DOHH2 (cell line): ENCODE results near the gene CACNA2D3.

Source experiments
- EZH2phosphoT487 ChIP-seq: fragments of 200-600 bp; sonication (generic); IDR thresholded peaks from 2 replicates; pipeline ENCODE4 v1.6.1; 2017; ENCODE audit warnings: borderline replicate concordance, mild to moderate bottlenecking, antibody characterized with exemption, low read length, moderate library complexity, mixed read lengths
- TF ChIP-seq, protein P1 (sequence below): fragments of 200-600 bp; sonication (generic); IDR thresholded peaks from one replicate; pipeline ENCODE4 v1.5.1; 2014; ENCODE audit warnings: antibody characterized with exemption, mild to moderate bottlenecking, low read depth, low read length; ENCODE audit not compliant: poor library complexity, severe bottlenecking

DNA sequence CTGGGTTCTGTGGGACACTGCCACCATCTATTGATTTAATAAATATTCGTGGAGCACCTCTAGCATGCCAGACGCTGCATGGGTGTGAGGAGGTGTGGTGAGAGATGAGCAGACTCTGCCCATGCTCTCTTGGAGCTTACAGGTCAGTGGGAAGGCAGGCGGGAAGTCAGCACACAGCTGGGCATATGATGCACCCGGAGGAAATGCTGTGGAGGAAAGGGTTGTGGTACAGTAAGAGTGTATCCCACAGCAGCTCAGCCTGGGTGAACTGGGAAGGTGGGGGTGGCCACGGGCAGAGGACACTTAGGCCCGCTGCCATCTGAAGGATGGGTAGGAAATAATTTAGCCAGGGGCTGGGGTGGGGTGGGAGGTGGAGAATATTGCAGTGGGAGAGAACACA, 392.1 kb downstream of the CACNA2D3 start:
- TF ChIP-seq, protein P1, sequence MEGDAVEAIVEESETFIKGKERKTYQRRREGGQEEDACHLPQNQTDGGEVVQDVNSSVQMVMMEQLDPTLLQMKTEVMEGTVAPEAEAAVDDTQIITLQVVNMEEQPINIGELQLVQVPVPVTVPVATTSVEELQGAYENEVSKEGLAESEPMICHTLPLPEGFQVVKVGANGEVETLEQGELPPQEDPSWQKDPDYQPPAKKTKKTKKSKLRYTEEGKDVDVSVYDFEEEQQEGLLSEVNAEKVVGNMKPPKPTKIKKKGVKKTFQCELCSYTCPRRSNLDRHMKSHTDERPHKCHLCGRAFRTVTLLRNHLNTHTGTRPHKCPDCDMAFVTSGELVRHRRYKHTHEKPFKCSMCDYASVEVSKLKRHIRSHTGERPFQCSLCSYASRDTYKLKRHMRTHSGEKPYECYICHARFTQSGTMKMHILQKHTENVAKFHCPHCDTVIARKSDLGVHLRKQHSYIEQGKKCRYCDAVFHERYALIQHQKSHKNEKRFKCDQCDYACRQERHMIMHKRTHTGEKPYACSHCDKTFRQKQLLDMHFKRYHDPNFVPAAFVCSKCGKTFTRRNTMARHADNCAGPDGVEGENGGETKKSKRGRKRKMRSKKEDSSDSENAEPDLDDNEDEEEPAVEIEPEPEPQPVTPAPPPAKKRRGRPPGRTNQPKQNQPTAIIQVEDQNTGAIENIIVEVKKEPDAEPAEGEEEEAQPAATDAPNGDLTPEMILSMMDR: no peak
- TF ChIP-seq EZH2phosphoT487: no peak
